ENCODE measurements around the gene POU3F1.

DNA sequence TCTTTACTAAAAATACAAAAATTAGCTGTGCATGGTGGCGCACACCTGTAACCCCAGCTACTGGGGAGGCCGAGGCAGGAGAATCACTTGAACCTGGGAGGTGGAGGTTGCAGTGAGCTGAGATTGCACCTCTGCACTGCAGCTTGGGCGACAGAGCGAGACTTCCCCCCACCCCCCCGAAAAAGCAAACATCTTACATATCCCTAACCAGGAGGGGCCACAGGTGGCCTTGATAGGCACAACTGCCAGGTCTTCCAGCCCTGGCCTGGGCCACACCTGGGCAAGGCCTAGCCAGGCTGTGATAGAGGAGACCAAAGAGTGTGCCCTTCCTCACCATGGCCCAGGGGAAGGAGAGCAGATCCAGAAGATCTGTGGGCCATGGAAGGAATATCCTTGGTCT lies 28.6 kb upstream of the POU3F1 start:
- TF ChIP-seq CTCF (IDR thresholded peaks at IDR 0.05) (no peak), POLR2A (IDR thresholded peaks at IDR 0.05) (no peak)

Measured in Peyer's patch (tissue), 4 donors.